ENCODE data around the gene ALOX15B. TPM values are rescaled to one million over a fixed set of nuclear protein-coding genes. Genes with fewer than 3 reads are reported as not detected.

ALOX15B gene
- total and polyA plus RNA-seq, 2 donors, result 0.24 to 5.1 TPM

GRCh38 chr17:8012045-8012580 is 26.7 kb upstream of the ALOX15B start:
- H3K4me1 ChIP-seq (ENCODE audit: control insufficient read depth in 2 of 2, insufficient read depth in 2 of 2, low read length in 2 of 2), result peaks cover 5 to 11% of the 10 kb centered on the region in 2 donors
- H3K9me3 ChIP-seq (ENCODE audit: control insufficient read depth in 2 of 2, insufficient read depth in 1 of 2, low read length in 1 of 2), result no peaks in the 10 kb centered on the region
- peaks cover 5 to 58% of the 10 kb centered on the region in 2 donors for H3K27me3 ChIP-seq (ENCODE audit: control insufficient read depth in 2 of 2, insufficient read depth in 1 of 2, low read length in 1 of 2)
- no peak overlapping the region for H3K4me3 ChIP-seq (ENCODE audit: low read length in 2 of 2)
- H3K27ac ChIP-seq (ENCODE audit: low read depth in 1 of 2, low read length in 1 of 2), result no peak overlapping the region
- DNase-seq (ENCODE audit: low read depth in 6 of 9, low spot score in 9 of 9), result no peak
- 95% methylated on average over 15 of the region's 15 CpGs for WGBS
- H3K36me3 ChIP-seq (ENCODE audit: control insufficient read depth in 2 of 2, insufficient read depth in 2 of 2, low read length in 1 of 2), result no peaks in the 10 kb centered on the region

GRCh38 chr17:8012996-8013640 is 25.7 kb upstream of the ALOX15B start:
- 72% methylated on average over 17 of the region's 17 CpGs for WGBS
- H3K9me3 ChIP-seq (ENCODE audit: control insufficient read depth in 2 of 2, insufficient read depth in 1 of 2, low read length in 1 of 2), result no peaks in the 10 kb centered on the region
- H3K27ac ChIP-seq (ENCODE audit: low read depth in 1 of 2, low read length in 1 of 2), result no peak overlapping the region
- H3K27me3 ChIP-seq (ENCODE audit: control insufficient read depth in 2 of 2, insufficient read depth in 1 of 2, low read length in 1 of 2), result peaks cover 5 to 60% of the 10 kb centered on the region in 2 donors
- H3K4me3 ChIP-seq (ENCODE audit: low read length in 2 of 2), result no peak overlapping the region
- peaks cover 5 to 11% of the 10 kb centered on the region in 2 donors for H3K4me1 ChIP-seq (ENCODE audit: control insufficient read depth in 2 of 2, insufficient read depth in 2 of 2, low read length in 2 of 2)
- DNase-seq (ENCODE audit: low read depth in 6 of 9, low spot score in 9 of 9), result no peak
- H3K36me3 ChIP-seq (ENCODE audit: control insufficient read depth in 2 of 2, insufficient read depth in 2 of 2, low read length in 1 of 2), result no peaks in the 10 kb centered on the region

- peaks cover 5 to 62% of the 10 kb centered on the region in 2 donors for H3K27me3 ChIP-seq (ENCODE audit: control insufficient read depth in 2 of 2, insufficient read depth in 1 of 2, low read length in 1 of 2)
- DNase-seq (ENCODE audit: low read depth in 6 of 9, low spot score in 9 of 9), result no peak
- WGBS, result 95% methylated on average over 12 of the region's 12 CpGs
Measured at GRCh38 chr17:8013731-8014557, 24.9 kb upstream of the ALOX15B start.

DNA sequence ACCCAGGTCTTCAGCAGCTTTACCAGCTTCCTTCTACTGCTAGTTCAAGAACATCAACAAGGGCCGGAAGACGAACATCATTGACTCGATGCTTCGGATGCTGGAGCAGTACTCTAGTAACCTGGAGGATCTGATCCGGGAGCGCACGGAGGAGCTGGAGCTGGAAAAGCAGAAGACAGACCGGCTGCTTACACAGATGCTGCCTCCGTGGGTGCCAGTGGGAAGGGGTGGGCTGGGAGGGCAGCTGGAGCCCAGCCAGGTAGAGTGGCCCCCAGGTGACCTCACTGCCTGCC is 24.4 kb upstream of the ALOX15B start:
- no peaks in the 10 kb centered on the region for H3K9me3 ChIP-seq (ENCODE audit: control insufficient read depth in 2 of 2, insufficient read depth in 1 of 2, low read length in 1 of 2)

More at GRCh38 chr17:8013731-8014557, 24.9 kb upstream of the ALOX15B start:
- Histone ChIP-seq H3K4me3 (ENCODE audit: low read length in 2 of 2) (no peak overlapping the region), H3K27ac (ENCODE audit: low read depth in 1 of 2, low read length in 1 of 2) (no peak overlapping the region), H3K36me3 (ENCODE audit: control insufficient read depth in 2 of 2, insufficient read depth in 2 of 2, low read length in 1 of 2) (no peaks in the 10 kb centered on the region), H3K9me3 (ENCODE audit: control insufficient read depth in 2 of 2, insufficient read depth in 1 of 2, low read length in 1 of 2) (no peaks in the 10 kb centered on the region), H3K4me1 (ENCODE audit: control insufficient read depth in 2 of 2, insufficient read depth in 2 of 2, low read length in 2 of 2) (peaks cover 5 to 11% of the 10 kb centered on the region in 2 donors)

DNA sequence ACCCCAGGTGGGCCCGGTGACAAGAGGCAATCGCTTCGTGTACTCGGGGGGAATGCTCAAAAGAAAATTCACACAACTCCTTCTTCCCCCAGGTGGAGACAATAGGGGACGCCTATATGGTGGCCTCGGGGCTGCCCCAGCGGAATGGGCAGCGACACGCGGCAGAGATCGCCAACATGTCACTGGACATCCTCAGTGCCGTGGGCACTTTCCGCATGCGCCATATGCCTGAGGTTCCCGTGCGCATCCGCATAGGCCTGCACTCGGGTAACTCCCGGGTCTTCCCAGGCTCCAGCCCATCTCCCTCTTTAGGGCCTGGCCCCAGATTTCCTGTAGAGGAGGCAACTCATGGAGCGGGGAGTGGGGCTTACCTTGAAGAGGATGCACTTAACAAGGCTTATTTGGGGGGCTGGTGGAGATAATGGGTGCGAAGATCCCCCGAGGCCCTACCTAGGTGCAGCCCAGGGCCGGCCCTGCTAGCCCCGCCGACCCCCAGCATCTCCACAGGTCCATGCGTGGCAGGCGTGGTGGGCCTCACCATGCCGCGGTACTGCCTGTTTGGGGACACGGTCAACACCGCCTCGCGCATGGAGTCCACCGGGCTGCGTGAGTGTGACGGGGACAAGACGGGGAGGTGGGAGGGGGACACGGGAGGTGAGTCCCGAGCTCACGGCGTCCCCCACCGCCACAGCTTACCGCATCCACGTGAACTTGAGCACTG is 23.5 kb upstream of the ALOX15B start:
- H3K27ac ChIP-seq (ENCODE audit: low read depth in 1 of 2, low read length in 1 of 2), result no peak overlapping the region
- H3K36me3 ChIP-seq (ENCODE audit: control insufficient read depth in 2 of 2, insufficient read depth in 2 of 2, low read length in 1 of 2), result no peaks in the 10 kb centered on the region
- WGBS, result 87% methylated on average over 44 of the region's 44 CpGs
- no peaks in the 10 kb centered on the region for H3K9me3 ChIP-seq (ENCODE audit: control insufficient read depth in 2 of 2, insufficient read depth in 1 of 2, low read length in 1 of 2)
- H3K4me3 ChIP-seq (ENCODE audit: low read length in 2 of 2), result no peak overlapping the region
- H3K4me1 ChIP-seq (ENCODE audit: control insufficient read depth in 2 of 2, insufficient read depth in 2 of 2, low read length in 2 of 2), result peaks cover 5 to 11% of the 10 kb centered on the region in 2 donors
- DNase-seq (ENCODE audit: low read depth in 6 of 9, low spot score in 9 of 9), result no peak
- H3K27me3 ChIP-seq (ENCODE audit: control insufficient read depth in 2 of 2, insufficient read depth in 1 of 2, low read length in 1 of 2), result peaks cover 5 to 69% of the 10 kb centered on the region in 2 donors

More for the DNA sequence above, 24.4 kb upstream of the ALOX15B start:
- Histone ChIP-seq H3K4me1 (ENCODE audit: control insufficient read depth in 2 of 2, insufficient read depth in 2 of 2, low read length in 2 of 2) (peaks cover 5 to 11% of the 10 kb centered on the region in 2 donors), H3K27ac (ENCODE audit: low read depth in 1 of 2, low read length in 1 of 2) (no peak overlapping the region), H3K4me3 (ENCODE audit: low read length in 2 of 2) (no peak overlapping the region), H3K36me3 (ENCODE audit: control insufficient read depth in 2 of 2, insufficient read depth in 2 of 2, low read length in 1 of 2) (no peaks in the 10 kb centered on the region), H3K27me3 (ENCODE audit: control insufficient read depth in 2 of 2, insufficient read depth in 1 of 2, low read length in 1 of 2) (peaks cover 5 to 64% of the 10 kb centered on the region in 2 donors)
- 97% methylated on average over 9 of the region's 9 CpGs for whole genome bisulfite sequencing
- DNase-seq (ENCODE audit: low read depth in 6 of 9, low spot score in 9 of 9), result no peak

GRCh38 chr17:8015957-8016631 is 22.8 kb upstream of the ALOX15B start:
- H3K9me3 ChIP-seq (ENCODE audit: control insufficient read depth in 2 of 2, insufficient read depth in 1 of 2, low read length in 1 of 2), result no peaks in the 10 kb centered on the region
- no peaks in the 10 kb centered on the region for H3K36me3 ChIP-seq (ENCODE audit: control insufficient read depth in 2 of 2, insufficient read depth in 2 of 2, low read length in 1 of 2)
- 4% methylated on average over 46 of the region's 46 CpGs for WGBS
- H3K4me3 ChIP-seq (ENCODE audit: low read length in 2 of 2), result peak overlapping the region in 1 of 2 donors; percentile 14
- DNase-seq (ENCODE audit: low read depth in 6 of 9, low spot score in 9 of 9), result no peak
- H3K27me3 ChIP-seq (ENCODE audit: control insufficient read depth in 2 of 2, insufficient read depth in 1 of 2, low read length in 1 of 2), result peaks cover 5 to 71% of the 10 kb centered on the region in 2 donors
- H3K27ac ChIP-seq (ENCODE audit: low read depth in 1 of 2, low read length in 1 of 2), result no peak overlapping the region
- H3K4me1 ChIP-seq (ENCODE audit: control insufficient read depth in 2 of 2, insufficient read depth in 2 of 2, low read length in 2 of 2), result peaks cover 5 to 11% of the 10 kb centered on the region in 2 donors

- H3K4me1 ChIP-seq (ENCODE audit: control insufficient read depth in 2 of 2, insufficient read depth in 2 of 2, low read length in 2 of 2), result peaks cover 5 to 11% of the 10 kb centered on the region in 2 donors
- peak in 2 of 9 donors; percentile 37 to 43 for DNase-seq (ENCODE audit: low read depth in 6 of 9, low spot score in 9 of 9)
- peaks cover 5 to 71% of the 10 kb centered on the region in 2 donors for H3K27me3 ChIP-seq (ENCODE audit: control insufficient read depth in 2 of 2, insufficient read depth in 1 of 2, low read length in 1 of 2)
- no peak overlapping the region for H3K27ac ChIP-seq (ENCODE audit: low read depth in 1 of 2, low read length in 1 of 2)
- WGBS, result 35% methylated on average over 12 of the region's 12 CpGs
- no peaks in the 10 kb centered on the region for H3K9me3 ChIP-seq (ENCODE audit: control insufficient read depth in 2 of 2, insufficient read depth in 1 of 2, low read length in 1 of 2)
- H3K4me3 ChIP-seq (ENCODE audit: low read length in 2 of 2), result peak overlapping the region in 1 of 2 donors; percentile 14
- no peaks in the 10 kb centered on the region for H3K36me3 ChIP-seq (ENCODE audit: control insufficient read depth in 2 of 2, insufficient read depth in 2 of 2, low read length in 1 of 2)
Measured at GRCh38 chr17:8016632-8017424, 22.0 kb upstream of the ALOX15B start.

- no peaks in the 10 kb centered on the region for H3K9me3 ChIP-seq (ENCODE audit: control insufficient read depth in 2 of 2, insufficient read depth in 1 of 2, low read length in 1 of 2)
- no peak overlapping the region for H3K27ac ChIP-seq (ENCODE audit: low read depth in 1 of 2, low read length in 1 of 2)
- peaks cover 5 to 61% of the 10 kb centered on the region in 2 donors for H3K27me3 ChIP-seq (ENCODE audit: control insufficient read depth in 2 of 2, insufficient read depth in 1 of 2, low read length in 1 of 2)
- H3K4me1 ChIP-seq (ENCODE audit: control insufficient read depth in 2 of 2, insufficient read depth in 2 of 2, low read length in 2 of 2), result peaks cover 5 to 11% of the 10 kb centered on the region in 2 donors
- DNase-seq (ENCODE audit: low read depth in 6 of 9, low spot score in 9 of 9), result no peak
- WGBS, result 25% methylated on average over 3 of the region's 3 CpGs
- no peaks in the 10 kb centered on the region for H3K36me3 ChIP-seq (ENCODE audit: control insufficient read depth in 2 of 2, insufficient read depth in 2 of 2, low read length in 1 of 2)
- no peak overlapping the region for H3K4me3 ChIP-seq (ENCODE audit: low read length in 2 of 2)
Measured at GRCh38 chr17:8018436-8018835, 20.4 kb upstream of the ALOX15B start.
